IPS-20b (cell line): ENCODE results near the gene SLC39A10.

ENCODE experiments used
- H3K27ac ChIP-seq: one replicate; pipeline ENCODE4 v1.5.1; 2013; ENCODE audit warnings: low read length
- H3K27me3 ChIP-seq: 2 replicates; pipeline ENCODE4 v1.6.1; 2013; ENCODE audit warnings: mild to moderate bottlenecking, low read length, inconsistent platforms; ENCODE audit not compliant: insufficient read depth
- H3K36me3 ChIP-seq: 2 replicates; pipeline ENCODE4 v1.6.1; 2013; ENCODE audit warnings: low read depth, mild to moderate bottlenecking, inconsistent platforms, low read length, moderate library complexity; ENCODE audit not compliant: insufficient read depth
- H3K4me1 ChIP-seq: 2 replicates; pipeline ENCODE4 v1.6.1; 2013; ENCODE audit warnings: mild to moderate bottlenecking, control low read depth, inconsistent platforms, low read length, moderate library complexity; ENCODE audit not compliant: insufficient read depth
- H3K4me3 ChIP-seq: 2 replicates; pipeline ENCODE4 v1.5.1; 2013; ENCODE audit warnings: mild to moderate bottlenecking, low read length, inconsistent platforms
- H3K9ac ChIP-seq: 2 replicates; pipeline ENCODE4 v1.6.1; 2013; ENCODE audit warnings: low read depth, mild to moderate bottlenecking, inconsistent platforms, low read length, moderate library complexity
- H3K9me3 ChIP-seq: 2 replicates; pipeline ENCODE4 v1.6.1; 2013; ENCODE audit warnings: mild to moderate bottlenecking, low read depth, low read length, inconsistent platforms; ENCODE audit not compliant: insufficient read depth

The SLC39A10 gene

DNA sequence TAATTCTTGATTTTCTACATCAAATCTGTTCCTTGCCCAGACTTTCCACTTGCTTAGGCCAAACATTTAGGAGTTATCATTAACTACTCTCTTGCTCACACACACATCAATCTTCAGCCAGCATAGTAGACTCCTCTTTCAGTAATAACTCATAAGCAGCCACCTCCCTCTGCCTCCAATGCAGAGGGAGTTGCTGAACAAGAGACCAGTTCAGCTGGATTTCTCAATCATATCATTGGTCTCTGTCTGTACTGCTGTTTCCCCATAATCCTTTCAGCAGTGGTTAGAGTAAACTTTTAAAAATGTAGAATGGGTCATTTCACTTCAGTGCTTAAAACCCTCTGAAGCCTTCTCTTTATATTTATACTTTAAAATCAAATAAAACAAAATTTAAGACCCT lies 112.9 kb downstream of the SLC39A10 start:
- Histone ChIP-seq H3K36me3 (no peaks in the 10 kb centered on the region), H3K4me1 (no peaks in the 10 kb centered on the region), H3K9ac (no peak overlapping the region), H3K9me3 (no peaks in the 10 kb centered on the region), H3K27ac (no peak overlapping the region), H3K4me3 (no peak overlapping the region), H3K27me3 (no peaks in the 10 kb centered on the region)

DNA sequence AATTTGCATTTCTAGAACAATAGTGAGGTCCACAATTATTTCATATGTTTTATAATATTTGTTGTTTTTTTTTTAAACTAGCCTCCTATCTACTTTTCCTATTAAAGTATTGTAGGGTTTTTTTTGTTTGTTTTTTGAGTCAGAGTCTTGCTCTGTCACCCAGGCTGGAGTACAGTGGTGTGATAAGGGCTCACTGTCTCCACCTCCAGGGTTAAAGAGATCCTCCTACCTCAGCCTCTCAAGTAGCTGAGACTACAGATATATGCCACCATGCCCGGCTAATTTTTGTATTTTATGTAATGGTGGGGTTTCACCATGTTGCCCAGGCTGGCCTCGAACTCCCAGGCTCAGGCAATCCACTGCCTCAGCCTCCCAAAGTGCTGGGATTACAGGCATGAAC lies 122.5 kb downstream of the SLC39A10 start:
- Histone ChIP-seq H3K4me3 (no peak overlapping the region), H3K9me3 (no peaks in the 10 kb centered on the region), H3K27me3 (no peaks in the 10 kb centered on the region), H3K36me3 (no peaks in the 10 kb centered on the region), H3K4me1 (no peaks in the 10 kb centered on the region; the same call in 1 of the 2 replicates), H3K9ac (no peak overlapping the region), H3K27ac (no peak overlapping the region)

DNA sequence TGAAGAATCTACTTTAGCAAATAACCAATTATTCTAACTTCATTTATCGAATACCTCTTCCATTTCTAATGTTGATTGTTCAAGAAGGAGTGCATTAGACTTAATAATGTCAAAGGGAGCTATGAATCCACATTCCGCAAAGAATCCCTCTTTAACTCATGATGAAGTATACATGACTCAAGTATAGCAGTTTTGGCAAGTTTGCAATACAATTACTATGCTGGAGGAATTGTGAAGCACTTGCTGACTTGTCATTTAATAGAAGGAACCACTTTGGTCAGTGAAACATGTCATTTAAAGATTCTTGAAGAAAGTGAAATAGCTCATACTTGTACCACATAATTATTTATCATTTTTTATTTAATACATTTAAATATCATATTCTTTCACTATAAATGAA lies 125.1 kb downstream of the SLC39A10 start:
- H3K27me3 ChIP-seq = no peaks in the 10 kb centered on the region
- H3K9me3 ChIP-seq = no peaks in the 10 kb centered on the region
- no peak overlapping the region for H3K4me3 ChIP-seq
- H3K9ac ChIP-seq = no peak overlapping the region
- H3K4me1 ChIP-seq = no peaks in the 10 kb centered on the region
- H3K27ac ChIP-seq = no peak overlapping the region
- no peaks in the 10 kb centered on the region for H3K36me3 ChIP-seq
